Bronchial epithelial cell (primary cell): ENCODE results near the gene FARS2. TPM values are rescaled to one million over a fixed set of nuclear protein-coding genes. Genes with fewer than 3 reads are reported as not detected.
A peak's percentile ranks its signal among the peaks of the same experiment; 100 is the strongest.

Experiments used
- DNase-seq: peaks from one replicate; pipeline ENCODE4 v3.0.0-alpha.2; 2010; ENCODE audit warnings: low read depth
- FAIRE-seq: peaks from 2 replicates; lab custom pipeline; 2011; peaks lifted over from hg19 to GRCh38; lab: Jason Lieb, UNC
- H3K27me3 ChIP-seq: 2 replicates; pipeline ENCODE4 v1.5.1; 2011; ENCODE audit warnings: low read length; ENCODE audit not compliant: control insufficient read depth, insufficient read depth
- H3K36me3 ChIP-seq: 2 replicates; pipeline ENCODE4 v1.5.1; 2011; ENCODE audit warnings: low read length; ENCODE audit not compliant: control insufficient read depth, insufficient read depth
- H3K4me3 ChIP-seq: 2 replicates; pipeline ENCODE4 v1.5.1; 2011; ENCODE audit warnings: mild to moderate bottlenecking, low read depth, low read length, control low read depth
- CTCF ChIP-seq: IDR thresholded peaks from 2 replicates; pipeline ENCODE4 v1.5.1; 2011; ENCODE audit warnings: mild to moderate bottlenecking, moderate library complexity, low read length, control low read depth, inconsistent platforms; ENCODE audit not compliant: insufficient read depth, severe bottlenecking
- total RNA-seq: library from RNA; depleted of rRNA; stranded (reverse); fragments of >200 nt; gene quantifications from 2 replicates; pipeline ENCODE4 v1.2.1, GENCODE V29; 2014

The FARS2 gene
- total RNA-seq, 1 donor from 2014 or later: 27.4 TPM

- Histone ChIP-seq H3K27me3 (no peaks in the 10 kb centered on the region), H3K36me3 (no peaks in the 10 kb centered on the region), H3K4me3 (no peak overlapping the region)
- DNase-seq (no peak), FAIRE-seq (no peak)
- TF ChIP-seq CTCF: no peak
Measured at GRCh38 chr6:5293692-5294091, 32.4 kb downstream of the FARS2 start.

- H3K4me3 ChIP-seq: no peak overlapping the region
- no peaks in the 10 kb centered on the region for H3K36me3 ChIP-seq
- FAIRE-seq: no peak
- DNase-seq: no peak
- TF ChIP-seq CTCF: no peak
- no peaks in the 10 kb centered on the region for H3K27me3 ChIP-seq
Measured at GRCh38 chr6:5294392-5295211, 33.3 kb downstream of the FARS2 start.

- DNase-seq (no peak), FAIRE-seq (no peak)
- no peak overlapping the region for H3K4me3 ChIP-seq
- H3K36me3 ChIP-seq: no peaks in the 10 kb centered on the region
- H3K27me3 ChIP-seq: no peaks in the 10 kb centered on the region
- no peak for TF ChIP-seq CTCF
Measured at GRCh38 chr6:5295623-5296022, 34.3 kb downstream of the FARS2 start.

GRCh38 chr6:5300206-5300764 lies 39.0 kb downstream of the FARS2 start:
- H3K27me3 ChIP-seq: no peaks in the 10 kb centered on the region
- FAIRE-seq (no peak), DNase-seq (no peak)
- TF ChIP-seq CTCF: no peak
- no peaks in the 10 kb centered on the region for H3K36me3 ChIP-seq
- H3K4me3 ChIP-seq: no peak overlapping the region

GRCh38 chr6:5302220-5302946 lies 41.1 kb downstream of the FARS2 start:
- no peak for TF ChIP-seq CTCF
- H3K36me3 ChIP-seq: no peaks in the 10 kb centered on the region
- DNase-seq (no peak), FAIRE-seq (peak; percentile 28)
- H3K4me3 ChIP-seq: no peak overlapping the region
- H3K27me3 ChIP-seq: no peaks in the 10 kb centered on the region
